ENCODE data around the gene SRPK3.
"Not testable (repeated sequence)": the region's sequence is repeated elsewhere in the genome, so short reads cannot be mapped to it uniquely, and the experiment has no call there.

SRPK3 gene

GRCh38 chrX:153738056-153738605, 42.7 kb upstream of the SRPK3 start:
- Histone ChIP-seq H3K9ac (ENCODE audit: low read depth in 1 of 2, low read length in 2 of 2) (no peak overlapping the region), H3K36me3 (ENCODE audit: control insufficient read depth in 1 of 2, insufficient read depth in 2 of 2, low read length in 2 of 2) (no peaks in the 10 kb centered on the region), H3K27me3 (ENCODE audit: control insufficient read depth in 1 of 2, insufficient read depth in 2 of 2, low read length in 2 of 2) (no peaks in the 10 kb centered on the region), H3K27ac (ENCODE audit: low read depth, low read length) (no peak overlapping the region), H3K9me3 (ENCODE audit: control insufficient read depth in 1 of 2, low read length in 2 of 2) (no peaks in the 10 kb centered on the region), H3K4me3 (ENCODE audit: low read depth in 1 of 2, low read length in 2 of 2) (no peak overlapping the region), H3K4me1 (ENCODE audit: control insufficient read depth in 1 of 2, insufficient read depth in 2 of 2, low read length in 2 of 2) (peaks cover 5 to 23% of the 10 kb centered on the region in 2 donors)

- no peaks in the 10 kb centered on the region for H3K27me3 ChIP-seq (ENCODE audit: control insufficient read depth in 1 of 2, insufficient read depth in 2 of 2, low read length in 2 of 2)
Measured at GRCh38 chrX:153739754-153740486, 40.9 kb upstream of the SRPK3 start.

GRCh38 chrX:153740631-153741222, 40.1 kb upstream of the SRPK3 start:
- H3K4me1 ChIP-seq (ENCODE audit: control insufficient read depth in 1 of 2, insufficient read depth in 2 of 2, low read length in 2 of 2): peaks cover 5 to 23% of the 10 kb centered on the region in 2 donors
- H3K36me3 ChIP-seq (ENCODE audit: control insufficient read depth in 1 of 2, insufficient read depth in 2 of 2, low read length in 2 of 2): no peaks in the 10 kb centered on the region
- no peak overlapping the region for H3K9ac ChIP-seq (ENCODE audit: low read depth in 1 of 2, low read length in 2 of 2)
- H3K27ac ChIP-seq (ENCODE audit: low read depth, low read length): no peak overlapping the region
- H3K9me3 ChIP-seq (ENCODE audit: control insufficient read depth in 1 of 2, low read length in 2 of 2): no peaks in the 10 kb centered on the region
- H3K27me3 ChIP-seq (ENCODE audit: control insufficient read depth in 1 of 2, insufficient read depth in 2 of 2, low read length in 2 of 2): no peaks in the 10 kb centered on the region
- H3K4me3 ChIP-seq (ENCODE audit: low read depth in 1 of 2, low read length in 2 of 2): no peak overlapping the region

More at GRCh38 chrX:153739754-153740486, 40.9 kb upstream of the SRPK3 start:
- H3K36me3 ChIP-seq (ENCODE audit: control insufficient read depth in 1 of 2, insufficient read depth in 2 of 2, low read length in 2 of 2): no peaks in the 10 kb centered on the region
- H3K4me1 ChIP-seq (ENCODE audit: control insufficient read depth in 1 of 2, insufficient read depth in 2 of 2, low read length in 2 of 2): peaks cover 5 to 23% of the 10 kb centered on the region in 2 donors
- no peak overlapping the region for H3K27ac ChIP-seq (ENCODE audit: low read depth, low read length)
- H3K9me3 ChIP-seq (ENCODE audit: control insufficient read depth in 1 of 2, low read length in 2 of 2): no peaks in the 10 kb centered on the region
- H3K9ac ChIP-seq (ENCODE audit: low read depth in 1 of 2, low read length in 2 of 2): no peak overlapping the region
- H3K4me3 ChIP-seq (ENCODE audit: low read depth in 1 of 2, low read length in 2 of 2): no peak overlapping the region

GRCh38 chrX:153741446-153741845, 39.4 kb upstream of the SRPK3 start:
- H3K9ac ChIP-seq (ENCODE audit: low read depth in 1 of 2, low read length in 2 of 2): no peak overlapping the region
- H3K27me3 ChIP-seq (ENCODE audit: control insufficient read depth in 1 of 2, insufficient read depth in 2 of 2, low read length in 2 of 2): no peaks in the 10 kb centered on the region
- peaks cover 5 to 19% of the 10 kb centered on the region in 2 donors for H3K4me1 ChIP-seq (ENCODE audit: control insufficient read depth in 1 of 2, insufficient read depth in 2 of 2, low read length in 2 of 2)
- H3K36me3 ChIP-seq (ENCODE audit: control insufficient read depth in 1 of 2, insufficient read depth in 2 of 2, low read length in 2 of 2): no peaks in the 10 kb centered on the region
- H3K4me3 ChIP-seq (ENCODE audit: low read depth in 1 of 2, low read length in 2 of 2): no peak overlapping the region
- no peaks in the 10 kb centered on the region for H3K9me3 ChIP-seq (ENCODE audit: control insufficient read depth in 1 of 2, low read length in 2 of 2)
- H3K27ac ChIP-seq (ENCODE audit: low read depth, low read length): no peak overlapping the region

- not testable (repeated sequence) for H3K9me3 ChIP-seq (ENCODE audit: control insufficient read depth in 1 of 2, low read length in 2 of 2); H3K27ac ChIP-seq (ENCODE audit: low read depth, low read length); H3K36me3 ChIP-seq (ENCODE audit: control insufficient read depth in 1 of 2, insufficient read depth in 2 of 2, low read length in 2 of 2); H3K4me3 ChIP-seq (ENCODE audit: low read depth in 1 of 2, low read length in 2 of 2); H3K9ac ChIP-seq (ENCODE audit: low read depth in 1 of 2, low read length in 2 of 2); H3K27me3 ChIP-seq (ENCODE audit: control insufficient read depth in 1 of 2, insufficient read depth in 2 of 2, low read length in 2 of 2)
- peaks cover 5 to 12% of the 10 kb centered on the region in 2 donors for H3K4me1 ChIP-seq (ENCODE audit: control insufficient read depth in 1 of 2, insufficient read depth in 2 of 2, low read length in 2 of 2)
Measured at GRCh38 chrX:153742111-153742510, 38.7 kb upstream of the SRPK3 start.

- H3K4me3 ChIP-seq (ENCODE audit: low read depth in 1 of 2, low read length in 2 of 2); H3K9ac ChIP-seq (ENCODE audit: low read depth in 1 of 2, low read length in 2 of 2); H3K27me3 ChIP-seq (ENCODE audit: control insufficient read depth in 1 of 2, insufficient read depth in 2 of 2, low read length in 2 of 2); H3K36me3 ChIP-seq (ENCODE audit: control insufficient read depth in 1 of 2, insufficient read depth in 2 of 2, low read length in 2 of 2); H3K9me3 ChIP-seq (ENCODE audit: control insufficient read depth in 1 of 2, low read length in 2 of 2): not testable (repeated sequence)
- Histone ChIP-seq H3K4me1 (ENCODE audit: control insufficient read depth in 1 of 2, insufficient read depth in 2 of 2, low read length in 2 of 2) (peaks cover 5 to 11% of the 10 kb centered on the region in 2 donors), H3K27ac (ENCODE audit: low read depth, low read length) (peak overlapping the region; percentile 32)
Measured at GRCh38 chrX:153742796-153743467, 37.9 kb upstream of the SRPK3 start.

- not testable (repeated sequence) for H3K4me3 ChIP-seq (ENCODE audit: low read depth in 1 of 2, low read length in 2 of 2)
- peak overlapping the region; percentile 32 for H3K27ac ChIP-seq (ENCODE audit: low read depth, low read length)
Measured at GRCh38 chrX:153743468-153744209, 37.2 kb upstream of the SRPK3 start.

GRCh38 chrX:153744210-153745066, 36.4 kb upstream of the SRPK3 start:
- Histone ChIP-seq H3K4me3 (ENCODE audit: low read depth in 1 of 2, low read length in 2 of 2) (no peak overlapping the region), H3K9ac (ENCODE audit: low read depth in 1 of 2, low read length in 2 of 2) (peak overlapping the region in 1 of 2 donors; percentile 38), H3K27me3 (ENCODE audit: control insufficient read depth in 1 of 2, insufficient read depth in 2 of 2, low read length in 2 of 2) (no peaks in the 10 kb centered on the region), H3K9me3 (ENCODE audit: control insufficient read depth in 1 of 2, low read length in 2 of 2) (no peaks in the 10 kb centered on the region), H3K36me3 (ENCODE audit: control insufficient read depth in 1 of 2, insufficient read depth in 2 of 2, low read length in 2 of 2) (no peaks in the 10 kb centered on the region), H3K4me1 (ENCODE audit: control insufficient read depth in 1 of 2, insufficient read depth in 2 of 2, low read length in 2 of 2) (peaks cover 5 to 11% of the 10 kb centered on the region in 2 donors), H3K27ac (ENCODE audit: low read depth, low read length) (no peak overlapping the region)

More at GRCh38 chrX:153743468-153744209, 37.2 kb upstream of the SRPK3 start:
- Histone ChIP-seq H3K4me1 (ENCODE audit: control insufficient read depth in 1 of 2, insufficient read depth in 2 of 2, low read length in 2 of 2) (peaks cover 5 to 11% of the 10 kb centered on the region in 2 donors), H3K9ac (ENCODE audit: low read depth in 1 of 2, low read length in 2 of 2) (peak overlapping the region in 1 of 2 donors; percentile 38)
- not testable (repeated sequence) for H3K27me3 ChIP-seq (ENCODE audit: control insufficient read depth in 1 of 2, insufficient read depth in 2 of 2, low read length in 2 of 2); H3K9me3 ChIP-seq (ENCODE audit: control insufficient read depth in 1 of 2, low read length in 2 of 2); H3K36me3 ChIP-seq (ENCODE audit: control insufficient read depth in 1 of 2, insufficient read depth in 2 of 2, low read length in 2 of 2)

GRCh38 chrX:153745067-153745433, 35.8 kb upstream of the SRPK3 start:
- not testable (repeated sequence) for H3K9ac ChIP-seq (ENCODE audit: low read depth in 1 of 2, low read length in 2 of 2); H3K9me3 ChIP-seq (ENCODE audit: control insufficient read depth in 1 of 2, low read length in 2 of 2); H3K36me3 ChIP-seq (ENCODE audit: control insufficient read depth in 1 of 2, insufficient read depth in 2 of 2, low read length in 2 of 2); H3K27ac ChIP-seq (ENCODE audit: low read depth, low read length); H3K27me3 ChIP-seq (ENCODE audit: control insufficient read depth in 1 of 2, insufficient read depth in 2 of 2, low read length in 2 of 2); H3K4me3 ChIP-seq (ENCODE audit: low read depth in 1 of 2, low read length in 2 of 2)
- H3K4me1 ChIP-seq (ENCODE audit: control insufficient read depth in 1 of 2, insufficient read depth in 2 of 2, low read length in 2 of 2): peaks cover 4 to 10% of the 10 kb centered on the region in 2 donors
